Measurements from ENCODE around the gene LRRTM1. TPM values are rescaled to one million over a fixed set of nuclear protein-coding genes. Genes with fewer than 3 reads are reported as not detected.

The LRRTM1 gene
- total RNA-seq, 2 donors from 2014 or later, result 3.3 to 11.3 TPM

DNA sequence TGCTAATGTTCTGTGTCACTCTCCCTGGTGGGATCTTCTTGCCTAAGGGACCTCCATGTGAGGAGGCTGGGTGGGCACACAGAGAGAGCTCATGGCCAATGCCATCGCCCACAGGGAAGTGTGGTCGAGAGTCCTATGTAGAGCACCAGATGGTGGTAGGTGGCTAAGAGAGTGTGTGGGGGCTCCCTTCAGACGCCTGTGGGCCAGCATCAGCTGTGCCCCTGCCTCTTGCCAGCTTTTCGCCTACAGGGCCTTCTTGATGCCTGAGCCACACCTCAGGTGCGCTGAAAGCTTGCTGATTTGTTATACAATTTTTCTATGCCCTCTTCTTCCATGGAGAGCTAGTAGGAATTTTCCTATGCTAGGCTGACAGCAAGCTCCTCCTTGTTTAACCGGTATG, 38.3 kb downstream of the LRRTM1 start:
- Histone ChIP-seq H3K27ac (ENCODE audit: low read depth, low read length) (no peak overlapping the region), H3K9ac (ENCODE audit: extremely low read depth, low read length, poor library complexity, severe bottlenecking) (no peak overlapping the region), H3K27me3 (ENCODE audit: control insufficient read depth, insufficient read depth, low read length, poor library complexity, severe bottlenecking) (no peaks in the 10 kb centered on the region), H3K36me3 (ENCODE audit: control insufficient read depth, insufficient read depth, low read length) (no peaks in the 10 kb centered on the region), H3K9me3 (ENCODE audit: control insufficient read depth, low read length) (no peaks in the 10 kb centered on the region), H3K4me3 (ENCODE audit: low read length) (no peak overlapping the region), H3K4me1 (ENCODE audit: control insufficient read depth, insufficient read depth, low read length) (no peaks in the 10 kb centered on the region)
- Mint-ChIP-seq H3K4me1 (no peaks in the 10 kb centered on the region), H3K4me3 (no peak overlapping the region), H3K36me3 (ENCODE audit: low read depth) (no peaks in the 10 kb centered on the region), H3K27me3 (ENCODE audit: insufficient read depth) (no peaks in the 10 kb centered on the region), H3K27ac (no peak overlapping the region), H3K9me3 (peaks cover 4% of the 10 kb centered on the region)
- 86 to 100% methylated on average over 1 to 6 of the region's 6 CpGs for WGBS, 2 experiments (ENCODE audit: insufficient coverage in 1 of 2, insufficient read length in 1 of 2)
- DNase-seq, result no peak
- TF ChIP-seq, protein P1, sequence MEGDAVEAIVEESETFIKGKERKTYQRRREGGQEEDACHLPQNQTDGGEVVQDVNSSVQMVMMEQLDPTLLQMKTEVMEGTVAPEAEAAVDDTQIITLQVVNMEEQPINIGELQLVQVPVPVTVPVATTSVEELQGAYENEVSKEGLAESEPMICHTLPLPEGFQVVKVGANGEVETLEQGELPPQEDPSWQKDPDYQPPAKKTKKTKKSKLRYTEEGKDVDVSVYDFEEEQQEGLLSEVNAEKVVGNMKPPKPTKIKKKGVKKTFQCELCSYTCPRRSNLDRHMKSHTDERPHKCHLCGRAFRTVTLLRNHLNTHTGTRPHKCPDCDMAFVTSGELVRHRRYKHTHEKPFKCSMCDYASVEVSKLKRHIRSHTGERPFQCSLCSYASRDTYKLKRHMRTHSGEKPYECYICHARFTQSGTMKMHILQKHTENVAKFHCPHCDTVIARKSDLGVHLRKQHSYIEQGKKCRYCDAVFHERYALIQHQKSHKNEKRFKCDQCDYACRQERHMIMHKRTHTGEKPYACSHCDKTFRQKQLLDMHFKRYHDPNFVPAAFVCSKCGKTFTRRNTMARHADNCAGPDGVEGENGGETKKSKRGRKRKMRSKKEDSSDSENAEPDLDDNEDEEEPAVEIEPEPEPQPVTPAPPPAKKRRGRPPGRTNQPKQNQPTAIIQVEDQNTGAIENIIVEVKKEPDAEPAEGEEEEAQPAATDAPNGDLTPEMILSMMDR (conservative IDR thresholded peaks at IDR 0.05), result no peak

DNA sequence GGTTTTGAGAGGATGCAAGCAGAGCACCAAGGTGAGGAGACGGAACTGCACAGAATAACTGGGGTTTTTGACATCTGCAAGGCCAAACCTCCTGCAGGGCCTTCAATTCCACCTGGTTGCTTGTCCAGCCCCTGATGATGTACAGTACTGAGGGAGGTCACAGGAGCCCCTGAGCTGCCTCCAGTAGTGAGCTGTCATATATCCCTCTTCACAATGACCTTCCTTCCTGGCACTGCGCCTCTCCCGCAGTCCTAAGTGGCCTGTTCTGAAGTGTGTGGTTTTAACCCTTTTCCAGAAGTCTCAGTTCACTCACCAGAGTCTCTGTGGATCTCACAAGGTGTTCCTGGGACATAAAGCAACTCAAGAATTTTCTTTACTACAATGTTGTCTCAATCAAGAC, 45.3 kb downstream of the LRRTM1 start:
- Histone ChIP-seq H3K4me1 (ENCODE audit: control insufficient read depth, insufficient read depth, low read length) (no peaks in the 10 kb centered on the region), H3K9me3 (ENCODE audit: control insufficient read depth, low read length) (no peaks in the 10 kb centered on the region), H3K36me3 (ENCODE audit: control insufficient read depth, insufficient read depth, low read length) (no peaks in the 10 kb centered on the region), H3K9ac (ENCODE audit: extremely low read depth, low read length, poor library complexity, severe bottlenecking) (no peak overlapping the region), H3K27ac (ENCODE audit: low read depth, low read length) (no peak overlapping the region), H3K4me3 (ENCODE audit: low read length) (no peak overlapping the region), H3K27me3 (ENCODE audit: control insufficient read depth, insufficient read depth, low read length, poor library complexity, severe bottlenecking) (no peaks in the 10 kb centered on the region)
- Mint-ChIP-seq H3K27me3 (ENCODE audit: insufficient read depth) (no peaks in the 10 kb centered on the region), H3K4me3 (no peak overlapping the region), H3K9me3 (no peaks in the 10 kb centered on the region), H3K27ac (no peak overlapping the region), H3K4me1 (no peaks in the 10 kb centered on the region), H3K36me3 (ENCODE audit: low read depth) (no peaks in the 10 kb centered on the region)
- WGBS, 2 experiments (ENCODE audit: insufficient coverage in 1 of 2, insufficient read length in 1 of 2), result 97 to 100% methylated on average over 1 to 3 of the region's 3 CpGs
- TF ChIP-seq, protein P1 (conservative IDR thresholded peaks at IDR 0.05), result no peak
- DNase-seq, result no peak

DNA sequence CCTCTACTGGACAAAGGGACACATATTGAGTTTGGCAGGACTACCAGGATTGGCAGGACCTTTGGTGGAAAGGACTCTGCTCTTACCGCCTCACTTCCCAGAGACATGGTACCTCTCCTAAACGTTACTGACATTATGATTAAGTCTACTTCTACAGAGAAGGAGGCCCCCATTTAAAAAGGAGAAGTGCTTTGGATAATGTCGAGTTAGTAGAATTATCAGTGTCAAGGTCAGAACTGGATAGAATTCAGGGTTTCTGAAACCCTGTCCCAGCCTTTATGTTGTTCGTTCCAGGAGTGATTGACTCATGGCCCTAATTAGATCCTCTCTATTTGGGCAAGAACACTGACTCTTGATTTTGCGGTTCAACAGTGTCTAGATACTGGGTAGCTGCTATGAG, 45.8 kb downstream of the LRRTM1 start:
- Mint-ChIP-seq H3K9me3 (no peaks in the 10 kb centered on the region), H3K27me3 (ENCODE audit: insufficient read depth) (no peaks in the 10 kb centered on the region), H3K4me3 (no peak overlapping the region), H3K4me1 (no peaks in the 10 kb centered on the region), H3K36me3 (ENCODE audit: low read depth) (no peaks in the 10 kb centered on the region), H3K27ac (no peak overlapping the region)
- no peak overlapping the region for H3K27ac ChIP-seq (ENCODE audit: low read depth, low read length)
- no peaks in the 10 kb centered on the region for H3K27me3 ChIP-seq (ENCODE audit: control insufficient read depth, insufficient read depth, low read length, poor library complexity, severe bottlenecking)
- H3K4me1 ChIP-seq (ENCODE audit: control insufficient read depth, insufficient read depth, low read length), result no peaks in the 10 kb centered on the region
- H3K4me3 ChIP-seq (ENCODE audit: low read length), result no peak overlapping the region
- TF ChIP-seq, protein P1 (conservative IDR thresholded peaks at IDR 0.05), result no peak
- H3K9me3 ChIP-seq (ENCODE audit: control insufficient read depth, low read length), result no peaks in the 10 kb centered on the region
- H3K9ac ChIP-seq (ENCODE audit: extremely low read depth, low read length, poor library complexity, severe bottlenecking), result no peak overlapping the region
- no peak for DNase-seq
- WGBS, 2 experiments (ENCODE audit: insufficient coverage in 1 of 2, insufficient read length in 1 of 2), result 91 to 95% methylated on average over 4 to 5 of the region's 5 CpGs
- no peaks in the 10 kb centered on the region for H3K36me3 ChIP-seq (ENCODE audit: control insufficient read depth, insufficient read depth, low read length)
